SK-N-MC (cell line): Measurements from ENCODE around the gene ANKRD44.

Experiments
- DNase-seq: peaks from one replicate; pipeline ENCODE4 v3.0.0-alpha.2; 2011; ENCODE audit warnings: low read depth, low spot score
- H3K27ac ChIP-seq: fragments of 200-600 bp; sonication (generic); 2 replicates; pipeline ENCODE4 v1.5.1; 2016; ENCODE audit warnings: mixed run types
- H3K36me3 ChIP-seq: fragments of 200-600 bp; sonication (generic); 2 replicates; pipeline ENCODE4 v1.6.1; 2017; ENCODE audit warnings: antibody characterized with exemption, low read length, mixed read lengths; ENCODE audit not compliant: insufficient read depth
- H3K4me3 ChIP-seq: fragments of 200-600 bp; sonication (generic); 2 replicates; pipeline ENCODE4 v1.5.1; 2016
- H3K9ac ChIP-seq: fragments of 200-600 bp; sonication (generic); 2 replicates; pipeline ENCODE4 v1.8.0; 2017; ENCODE audit warnings: mixed run types, mixed read lengths; ENCODE audit not compliant: insufficient read length
- H3K9me3 ChIP-seq: fragments of 200-600 bp; sonication (generic); 2 replicates; pipeline ENCODE4 v1.6.1; 2017; ENCODE audit warnings: low read depth, mild to moderate bottlenecking, antibody characterized with exemption, low read length, moderate library complexity, mixed read lengths
- EZH2 ChIP-seq: fragments of 200-600 bp; sonication (generic); IDR thresholded peaks from one replicate; pipeline ENCODE4 v1.6.1; 2017; ENCODE audit warnings: antibody characterized with exemption
- FOXP2 ChIP-seq: optimal IDR thresholded peaks from 2 replicates; pipeline ENCODE3; 2011; ENCODE audit warnings: mild to moderate bottlenecking, moderate library complexity; ENCODE audit not compliant: insufficient read depth; ENCODE audit errors: extremely low read length, control extremely low read depth
- POLR2AphosphoS5 ChIP-seq: IDR thresholded peaks from 2 replicates; pipeline ENCODE4 v1.6.1; 2012; ENCODE audit warnings: mild to moderate bottlenecking, low read depth, low read length, borderline replicate concordance

ANKRD44 gene

GRCh38 chr2:197159661-197160211 lies 150.8 kb downstream of the ANKRD44 start:
- DNase-seq = no peak
- no peak overlapping the region for H3K27ac ChIP-seq
- no peak overlapping the region for H3K9ac ChIP-seq
- no peaks in the 10 kb centered on the region for H3K36me3 ChIP-seq
- TF ChIP-seq POLR2AphosphoS5 (no peak), EZH2 (no peak), FOXP2 (no peak)
- H3K4me3 ChIP-seq = no peak overlapping the region
- H3K9me3 ChIP-seq = 0 out of 2 replicates have a peak, but pooled peaks cover 9% of the 10 kb centered on the region

- Histone ChIP-seq H3K4me3 (no peak overlapping the region), H3K9me3 (0 out of 2 replicates have a peak, but pooled peaks cover 9% of the 10 kb centered on the region), H3K27ac (no peak overlapping the region), H3K36me3 (no peaks in the 10 kb centered on the region), H3K9ac (peak overlapping the region; percentile 20)
- TF ChIP-seq FOXP2 (no peak), EZH2 (no peak), POLR2AphosphoS5 (no peak)
- no peak for DNase-seq
These were observed 151.7 kb downstream of the ANKRD44 start for GRCh38 chr2:197158591-197159550.

GRCh38 chr2:197157879-197158537 lies 152.6 kb downstream of the ANKRD44 start:
- TF ChIP-seq FOXP2 (no peak), POLR2AphosphoS5 (no peak), EZH2 (no peak)
- no peak overlapping the region for H3K9ac ChIP-seq
- H3K9me3 ChIP-seq = 0 out of 2 replicates have a peak, but pooled peaks cover 9% of the 10 kb centered on the region
- H3K27ac ChIP-seq = no peak overlapping the region
- no peak for DNase-seq
- H3K36me3 ChIP-seq = no peaks in the 10 kb centered on the region
- H3K4me3 ChIP-seq = no peak overlapping the region

- no peaks in the 10 kb centered on the region for H3K36me3 ChIP-seq
- H3K9ac ChIP-seq = no peak overlapping the region
- H3K27ac ChIP-seq = no peak overlapping the region
- H3K4me3 ChIP-seq = no peak overlapping the region
- H3K9me3 ChIP-seq = 0 out of 2 replicates have a peak, but pooled peaks cover 9% of the 10 kb centered on the region
- no peak for DNase-seq
- TF ChIP-seq FOXP2 (no peak), EZH2 (no peak), POLR2AphosphoS5 (no peak)
These were observed 153.8 kb downstream of the ANKRD44 start for GRCh38 chr2:197156771-197157170.

- Histone ChIP-seq H3K36me3 (no peaks in the 10 kb centered on the region), H3K9me3 (0 out of 2 replicates have a peak, but pooled peaks cover 9% of the 10 kb centered on the region), H3K4me3 (no peak overlapping the region), H3K9ac (no peak overlapping the region), H3K27ac (no peak overlapping the region)
- DNase-seq = no peak
- TF ChIP-seq FOXP2 (no peak), EZH2 (no peak), POLR2AphosphoS5 (no peak)
These were observed 157.9 kb downstream of the ANKRD44 start for GRCh38 chr2:197152451-197153228.

GRCh38 chr2:197149546-197149945 lies 161.0 kb downstream of the ANKRD44 start:
- Histone ChIP-seq H3K36me3 (no peaks in the 10 kb centered on the region), H3K9ac (no peak overlapping the region), H3K4me3 (no peak overlapping the region), H3K27ac (no peak overlapping the region), H3K9me3 (no peaks in the 10 kb centered on the region)
- DNase-seq = no peak
- TF ChIP-seq EZH2 (no peak), FOXP2 (no peak), POLR2AphosphoS5 (no peak)

GRCh38 chr2:197148401-197148800 lies 162.2 kb downstream of the ANKRD44 start:
- H3K27ac ChIP-seq = no peak overlapping the region

GRCh38 chr2:197147942-197148341 lies 162.6 kb downstream of the ANKRD44 start:
- Histone ChIP-seq H3K36me3 (no peaks in the 10 kb centered on the region), H3K4me3 (no peak overlapping the region), H3K27ac (no peak overlapping the region), H3K9ac (no peak overlapping the region), H3K9me3 (no peaks in the 10 kb centered on the region)
- TF ChIP-seq FOXP2 = no peak
- TF ChIP-seq POLR2AphosphoS5 = no peak
- no peak for TF ChIP-seq EZH2
- DNase-seq = no peak

More at GRCh38 chr2:197148401-197148800, 162.2 kb downstream of the ANKRD44 start:
- Histone ChIP-seq H3K9ac (no peak overlapping the region), H3K36me3 (no peaks in the 10 kb centered on the region), H3K9me3 (no peaks in the 10 kb centered on the region), H3K4me3 (no peak overlapping the region)
- DNase-seq = no peak
- no peak for TF ChIP-seq POLR2AphosphoS5
- no peak for TF ChIP-seq FOXP2
